Measurements from ENCODE around the gene UNC5C.

- TF ChIP-seq CTCF (IDR thresholded peaks at IDR 0.05) = no peak
- TF ChIP-seq POLR2AphosphoS5 (IDR thresholded peaks at IDR 0.05; ENCODE audit: low read depth, low read length) = no peak
Measured at GRCh38 chr4:95371476-95372224, 177.1 kb downstream of the UNC5C start.

All from Panc1 (cell line).